ENCODE measurements around the gene ARHGEF28. TPM values are rescaled to one million over a fixed set of nuclear protein-coding genes. Genes with fewer than 3 reads are reported as not detected.

Gene ARHGEF28
- total and polyA plus RNA-seq, 2 of the 13 experiments (the other 11 are each of a cell fraction or from before 2014, with no cell fraction given), result 17.4 to 34.1 TPM

DNA sequence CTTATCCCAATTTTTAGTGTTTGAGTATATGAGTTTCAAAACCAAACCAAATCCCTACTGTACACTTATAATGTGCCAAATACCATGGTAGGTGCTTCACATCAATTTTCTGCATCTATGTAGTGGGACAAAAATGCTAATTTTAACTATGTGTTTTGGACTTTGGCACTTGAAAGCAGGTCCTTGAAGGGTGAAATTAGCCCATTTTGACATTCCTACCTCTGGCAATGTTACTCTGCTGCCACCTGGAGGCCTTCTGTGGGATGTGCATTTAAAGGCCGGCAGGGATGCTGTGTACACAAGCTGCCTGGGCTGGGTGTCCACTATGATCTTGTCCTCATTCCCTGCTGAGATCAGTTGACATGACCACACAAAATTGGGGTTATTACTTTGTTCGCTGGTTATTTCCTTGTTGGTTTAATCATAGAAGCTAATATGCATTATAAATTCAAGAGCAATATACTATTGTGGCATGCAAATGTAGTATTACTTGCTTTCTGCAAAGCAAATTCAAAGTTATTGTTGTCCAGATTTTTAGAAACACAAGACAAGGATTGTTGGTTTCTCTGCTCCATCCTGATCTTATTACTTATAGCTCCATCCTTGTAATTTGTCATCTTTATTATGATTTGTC lies 166.8 kb downstream of the ARHGEF28 start (continued):
- TF ChIP-seq, protein P1, sequence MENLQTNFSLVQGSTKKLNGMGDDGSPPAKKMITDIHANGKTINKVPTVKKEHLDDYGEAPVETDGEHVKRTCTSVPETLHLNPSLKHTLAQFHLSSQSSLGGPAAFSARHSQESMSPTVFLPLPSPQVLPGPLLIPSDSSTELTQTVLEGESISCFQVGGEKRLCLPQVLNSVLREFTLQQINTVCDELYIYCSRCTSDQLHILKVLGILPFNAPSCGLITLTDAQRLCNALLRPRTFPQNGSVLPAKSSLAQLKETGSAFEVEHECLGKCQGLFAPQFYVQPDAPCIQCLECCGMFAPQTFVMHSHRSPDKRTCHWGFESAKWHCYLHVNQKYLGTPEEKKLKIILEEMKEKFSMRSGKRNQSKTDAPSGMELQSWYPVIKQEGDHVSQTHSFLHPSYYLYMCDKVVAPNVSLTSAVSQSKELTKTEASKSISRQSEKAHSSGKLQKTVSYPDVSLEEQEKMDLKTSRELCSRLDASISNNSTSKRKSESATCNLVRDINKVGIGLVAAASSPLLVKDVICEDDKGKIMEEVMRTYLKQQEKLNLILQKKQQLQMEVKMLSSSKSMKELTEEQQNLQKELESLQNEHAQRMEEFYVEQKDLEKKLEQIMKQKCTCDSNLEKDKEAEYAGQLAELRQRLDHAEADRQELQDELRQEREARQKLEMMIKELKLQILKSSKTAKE (CRISPR knock-in tag; IDR thresholded peaks at IDR 0.05; ENCODE audit: borderline replicate concordance), result no peak
- TF ChIP-seq ZNF644 (CRISPR knock-in tag; IDR thresholded peaks at IDR 0.05; ENCODE audit: low read depth), result no peak
- TF ChIP-seq FOXM1 (CRISPR knock-in tag; IDR thresholded peaks at IDR 0.05), result no peak
- TF ChIP-seq, protein P2, sequence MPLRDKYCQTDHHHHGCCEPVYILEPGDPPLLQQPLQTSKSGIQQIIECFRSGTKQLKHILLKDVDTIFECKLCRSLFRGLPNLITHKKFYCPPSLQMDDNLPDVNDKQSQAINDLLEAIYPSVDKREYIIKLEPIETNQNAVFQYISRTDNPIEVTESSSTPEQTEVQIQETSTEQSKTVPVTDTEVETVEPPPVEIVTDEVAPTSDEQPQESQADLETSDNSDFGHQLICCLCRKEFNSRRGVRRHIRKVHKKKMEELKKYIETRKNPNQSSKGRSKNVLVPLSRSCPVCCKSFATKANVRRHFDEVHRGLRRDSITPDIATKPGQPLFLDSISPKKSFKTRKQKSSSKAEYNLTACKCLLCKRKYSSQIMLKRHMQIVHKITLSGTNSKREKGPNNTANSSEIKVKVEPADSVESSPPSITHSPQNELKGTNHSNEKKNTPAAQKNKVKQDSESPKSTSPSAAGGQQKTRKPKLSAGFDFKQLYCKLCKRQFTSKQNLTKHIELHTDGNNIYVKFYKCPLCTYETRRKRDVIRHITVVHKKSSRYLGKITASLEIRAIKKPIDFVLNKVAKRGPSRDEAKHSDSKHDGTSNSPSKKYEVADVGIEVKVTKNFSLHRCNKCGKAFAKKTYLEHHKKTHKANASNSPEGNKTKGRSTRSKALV (CRISPR knock-in tag; IDR thresholded peaks at IDR 0.05), result no peak
- TF ChIP-seq ZNF264 (CRISPR knock-in tag; IDR thresholded peaks at IDR 0.05), result 0 out of 2 replicates have a peak, but pooled peaks have one; percentile 31
- no peak for TF ChIP-seq TAF1 (CRISPR knock-in tag; IDR thresholded peaks at IDR 0.05)
- TF ChIP-seq ZNF775 (CRISPR knock-in tag; IDR thresholded peaks at IDR 0.05; ENCODE audit: borderline replicate concordance), result no peak
- peak; percentile 48; the same call in 1 of the 2 replicates for TF ChIP-seq LCORL (IDR thresholded peaks at IDR 0.05)
- peak; percentile 72 for TF ChIP-seq LCORL (CRISPR knock-in tag; IDR thresholded peaks at IDR 0.05)
- 0 out of 2 replicates have a peak, but pooled peaks have one; percentile 29 for TF ChIP-seq KDM1A (CRISPR knock-in tag; IDR thresholded peaks at IDR 0.05)
- TF ChIP-seq YY1 (IDR thresholded peaks at IDR 0.05; ENCODE audit: insufficient read depth, insufficient replicate concordance, low read depth, low read length), result peak; percentile 29
- 0 out of 2 replicates have a peak, but pooled peaks have one; percentile 46 for TF ChIP-seq ERF (CRISPR knock-in tag; IDR thresholded peaks at IDR 0.05)
- TF ChIP-seq SNAI1 (CRISPR knock-in tag; IDR thresholded peaks at IDR 0.05; ENCODE audit: borderline replicate concordance), result no peak
- TF ChIP-seq ZBTB3 (CRISPR knock-in tag; IDR thresholded peaks at IDR 0.05; ENCODE audit: borderline replicate concordance, low read depth), result 0 out of 2 replicates have a peak, but pooled peaks have one; percentile 61
- TF ChIP-seq, protein P3, sequence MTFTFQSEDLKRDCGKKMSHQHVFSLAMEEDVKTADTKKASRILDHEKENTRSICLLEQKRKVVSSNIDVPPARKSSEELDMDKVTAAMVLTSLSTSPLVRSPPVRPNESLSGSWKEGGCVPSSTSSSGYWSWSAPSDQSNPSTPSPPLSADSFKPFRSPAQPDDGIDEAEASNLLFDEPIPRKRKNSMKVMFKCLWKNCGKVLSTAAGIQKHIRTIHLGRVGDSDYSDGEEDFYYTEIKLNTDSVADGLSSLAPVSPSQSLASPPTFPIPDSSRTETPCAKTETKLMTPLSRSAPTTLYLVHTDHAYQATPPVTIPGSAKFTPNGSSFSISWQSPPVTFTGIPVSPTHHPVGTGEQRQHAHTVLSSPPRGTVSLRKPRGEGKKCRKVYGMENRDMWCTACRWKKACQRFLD (CRISPR knock-in tag; IDR thresholded peaks at IDR 0.05; ENCODE audit: borderline replicate concordance), result no peak
- peak; percentile 59 for TF ChIP-seq FOXO1 (CRISPR knock-in tag; IDR thresholded peaks at IDR 0.05)
- no peak for TF ChIP-seq ZNF558 (CRISPR knock-in tag; IDR thresholded peaks at IDR 0.05; ENCODE audit: borderline replicate concordance)
- TF ChIP-seq, protein P4, sequence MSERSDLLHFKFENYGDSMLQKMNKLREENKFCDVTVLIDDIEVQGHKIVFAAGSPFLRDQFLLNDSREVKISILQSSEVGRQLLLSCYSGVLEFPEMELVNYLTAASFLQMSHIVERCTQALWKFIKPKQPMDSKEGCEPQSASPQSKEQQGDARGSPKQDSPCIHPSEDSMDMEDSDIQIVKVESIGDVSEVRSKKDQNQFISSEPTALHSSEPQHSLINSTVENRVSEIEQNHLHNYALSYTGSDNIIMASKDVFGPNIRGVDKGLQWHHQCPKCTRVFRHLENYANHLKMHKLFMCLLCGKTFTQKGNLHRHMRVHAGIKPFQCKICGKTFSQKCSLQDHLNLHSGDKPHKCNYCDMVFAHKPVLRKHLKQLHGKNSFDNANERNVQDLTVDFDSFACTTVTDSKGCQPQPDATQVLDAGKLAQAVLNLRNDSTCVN (CRISPR knock-in tag; IDR thresholded peaks at IDR 0.05; ENCODE audit: borderline replicate concordance), result no peak
- 0 out of 2 replicates have a peak, but pooled peaks have one; percentile 29 for TF ChIP-seq NCOA2 (CRISPR knock-in tag; IDR thresholded peaks at IDR 0.05)
- no peak for TF ChIP-seq FOXA1 (IDR thresholded peaks at IDR 0.05)
- TF ChIP-seq FOXA1 (CRISPR knock-in tag; IDR thresholded peaks at IDR 0.05), result peak; percentile 98
- peak; percentile 48; the same call in 1 of the 2 replicates for TF ChIP-seq ELF3 (CRISPR knock-in tag; IDR thresholded peaks at IDR 0.05)
- TF ChIP-seq CBX5 (CRISPR knock-in tag; IDR thresholded peaks at IDR 0.05; ENCODE audit: borderline replicate concordance), result 0 out of 2 replicates have a peak, but pooled peaks have one; percentile 56
- TF ChIP-seq, protein P5, sequence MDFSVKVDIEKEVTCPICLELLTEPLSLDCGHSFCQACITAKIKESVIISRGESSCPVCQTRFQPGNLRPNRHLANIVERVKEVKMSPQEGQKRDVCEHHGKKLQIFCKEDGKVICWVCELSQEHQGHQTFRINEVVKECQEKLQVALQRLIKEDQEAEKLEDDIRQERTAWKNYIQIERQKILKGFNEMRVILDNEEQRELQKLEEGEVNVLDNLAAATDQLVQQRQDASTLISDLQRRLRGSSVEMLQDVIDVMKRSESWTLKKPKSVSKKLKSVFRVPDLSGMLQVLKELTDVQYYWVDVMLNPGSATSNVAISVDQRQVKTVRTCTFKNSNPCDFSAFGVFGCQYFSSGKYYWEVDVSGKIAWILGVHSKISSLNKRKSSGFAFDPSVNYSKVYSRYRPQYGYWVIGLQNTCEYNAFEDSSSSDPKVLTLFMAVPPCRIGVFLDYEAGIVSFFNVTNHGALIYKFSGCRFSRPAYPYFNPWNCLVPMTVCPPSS (IDR thresholded peaks at IDR 0.05), result no peak
